ENCODE data around the gene RPAP2.
"Not testable (repeated sequence)": the region's sequence is repeated elsewhere in the genome, so short reads cannot be mapped to it uniquely, and the experiment has no call there.

Gene RPAP2

DNA sequence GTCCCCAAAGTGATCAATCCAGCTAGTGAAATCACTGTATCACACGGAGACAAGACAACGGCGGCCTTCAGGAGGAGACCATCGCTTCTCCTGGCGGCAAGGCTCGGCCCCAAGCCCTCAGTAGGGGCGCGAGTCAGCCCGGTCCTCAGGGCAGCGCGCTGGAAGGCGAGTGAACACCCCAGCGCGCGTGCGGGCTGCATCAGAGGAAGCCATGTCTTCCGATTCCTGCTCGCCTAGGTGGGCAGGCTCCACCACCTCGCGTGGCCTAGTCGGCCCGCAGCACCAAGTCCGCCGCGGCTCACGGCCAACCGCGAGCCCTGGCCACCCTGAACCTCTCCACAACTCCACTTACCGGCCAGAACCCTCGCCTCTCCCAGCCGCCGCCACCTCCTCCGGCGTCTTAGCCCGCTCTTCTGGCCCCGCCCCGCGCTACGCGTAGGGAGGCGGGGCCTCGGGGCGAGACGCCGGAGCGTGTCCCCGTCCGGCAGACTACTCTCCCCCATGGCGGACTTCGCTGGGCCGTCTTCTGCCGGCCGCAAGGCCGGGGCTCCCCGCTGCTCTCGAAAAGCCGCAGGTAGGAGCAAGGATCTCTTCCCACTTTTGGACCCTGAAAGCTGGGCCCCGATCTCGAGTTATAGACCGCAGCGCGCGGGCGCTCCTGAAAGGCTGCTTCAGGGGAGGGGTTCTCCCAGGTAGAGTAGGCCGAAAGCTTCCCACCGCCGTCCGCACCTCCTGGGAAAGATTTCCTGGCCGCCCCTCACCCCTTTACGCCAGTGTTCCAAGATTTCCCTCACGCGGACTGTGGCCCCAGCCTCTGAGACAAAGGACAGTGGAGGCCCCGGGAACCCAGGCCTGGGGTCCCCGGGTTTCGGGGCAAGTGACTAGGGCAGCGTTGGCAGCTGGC lies at the start of gene RPAP2, which contains the start of gene GLMN:
RPAP2 (plus strand) TSS at position 487 of the 904 bp plus-strand sequence; CDS start at position 502, 15 bp downstream.
GLMN (minus strand) TSS at position 415 of the 904 bp plus-strand sequence. CDS start 988 bp downstream, outside the sequence.
- peak; percentile 98 for DNase-seq

DNA sequence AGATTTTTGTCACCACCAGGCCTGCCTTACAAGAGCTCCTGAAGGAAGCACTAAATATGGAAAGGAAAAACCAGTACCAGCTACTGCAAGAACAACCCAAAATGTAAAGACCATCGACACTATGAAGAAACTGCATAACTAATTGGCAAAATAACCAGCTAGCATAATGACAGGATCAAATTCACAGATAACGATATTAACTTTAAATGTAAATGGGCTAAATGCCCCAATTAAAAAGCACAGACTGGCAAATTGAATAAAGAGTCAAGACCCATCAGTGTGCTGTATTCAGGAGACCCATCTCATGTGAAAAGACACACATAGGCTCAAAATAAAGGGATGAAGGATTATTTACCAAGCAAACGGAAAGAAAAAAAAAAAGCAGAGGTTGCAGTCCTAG lies 44.1 kb upstream of the RPAP2 start:
- not testable (repeated sequence) for DNase-seq

DNA sequence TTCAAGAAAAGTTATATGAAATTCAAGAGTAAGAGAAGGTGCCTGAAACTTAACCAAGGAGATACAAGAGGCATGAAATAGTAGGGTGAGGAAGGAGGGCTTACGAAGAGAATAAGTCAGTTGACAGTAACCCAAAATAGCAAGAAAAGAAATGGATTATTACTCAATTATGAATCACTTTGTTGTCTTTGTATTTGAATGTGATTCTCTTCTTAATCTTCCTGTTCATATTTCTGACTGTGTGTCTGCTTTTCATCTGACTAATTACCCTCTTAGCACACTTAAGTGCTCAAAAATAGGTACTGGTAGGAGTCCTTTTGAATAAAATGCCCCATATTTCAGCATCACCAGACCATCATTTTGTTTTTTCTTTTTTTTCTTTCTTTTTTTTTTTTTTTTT lies 39.5 kb upstream of the RPAP2 start:
- no peak for DNase-seq

DNA sequence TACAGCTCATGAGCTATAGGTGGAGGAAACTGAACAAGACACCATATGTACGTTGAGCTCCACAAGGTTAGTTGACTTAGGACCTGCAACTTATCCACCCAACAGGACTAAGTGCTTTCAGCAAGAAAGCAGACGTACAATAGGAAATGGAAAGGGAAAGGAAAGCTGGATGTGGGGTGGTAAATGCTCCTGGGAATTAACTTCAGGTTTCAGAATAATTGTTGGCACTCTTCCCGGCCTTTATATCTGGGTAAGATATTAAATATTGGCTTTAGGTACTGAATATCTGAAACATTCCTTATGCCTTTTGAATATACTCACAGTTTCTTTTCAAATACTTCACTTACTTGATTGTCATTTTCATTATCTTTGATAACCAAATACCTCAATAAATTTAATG lies 36.3 kb upstream of the RPAP2 start:
- no peak for DNase-seq

DNA sequence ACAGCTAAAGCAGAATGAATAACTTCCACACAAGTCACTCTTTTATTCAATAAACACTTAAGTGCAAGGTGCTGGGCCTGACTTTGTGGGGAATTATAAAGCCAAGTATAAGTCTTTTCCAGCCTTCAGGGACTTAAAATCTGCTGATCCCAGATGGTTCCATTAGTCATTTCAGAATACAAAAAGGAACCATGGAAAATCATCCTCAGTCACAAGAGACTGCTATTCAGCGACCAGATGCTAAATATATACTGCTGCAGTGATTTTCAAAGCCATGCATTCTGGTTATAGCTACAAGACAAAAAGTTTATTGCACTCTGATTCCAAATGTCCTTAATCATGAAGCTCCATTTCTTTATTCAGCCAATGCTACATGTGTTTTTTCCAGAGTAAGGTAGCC lies 25.8 kb upstream of the RPAP2 start:
- no peak for DNase-seq

DNA sequence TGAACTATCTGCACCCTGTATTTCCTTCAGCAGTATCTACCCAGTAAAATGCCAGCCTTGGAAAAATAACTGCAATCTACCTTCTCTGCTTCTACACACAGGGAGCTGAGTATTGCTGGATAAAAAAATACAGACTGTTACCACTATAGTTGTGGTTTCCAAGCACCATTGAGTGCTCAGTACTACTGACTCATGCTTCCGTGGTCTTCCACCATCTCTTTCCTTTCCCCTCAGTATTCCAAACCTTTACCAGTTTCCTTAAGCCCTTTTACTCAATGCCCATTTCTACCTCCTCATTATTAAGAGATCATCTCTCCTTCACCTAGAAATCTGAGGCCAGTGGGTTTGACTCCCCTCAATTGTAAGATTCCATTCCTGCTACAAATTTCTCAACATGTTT lies 23.9 kb upstream of the RPAP2 start:
- DNase-seq, result no peak

DNA sequence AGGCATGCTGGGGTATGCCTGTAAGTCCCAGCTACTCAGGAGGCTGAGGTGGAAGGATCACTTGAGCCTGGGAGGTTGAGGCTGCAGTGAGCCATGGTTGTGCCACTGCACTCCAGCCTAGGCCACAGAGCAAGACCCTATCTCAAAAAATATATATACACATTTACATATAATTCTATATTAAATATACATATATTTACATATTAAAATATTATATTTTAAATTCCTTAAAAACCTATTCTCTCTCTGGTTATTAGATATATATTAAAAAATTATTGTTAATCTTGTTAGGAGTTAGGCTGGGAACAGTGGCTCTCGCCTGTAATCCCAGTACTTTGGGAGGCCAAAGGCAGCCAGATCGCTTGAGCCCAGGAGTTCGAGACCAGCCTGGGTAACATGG lies 22.8 kb upstream of the RPAP2 start:
- DNase-seq, result no peak

DNA sequence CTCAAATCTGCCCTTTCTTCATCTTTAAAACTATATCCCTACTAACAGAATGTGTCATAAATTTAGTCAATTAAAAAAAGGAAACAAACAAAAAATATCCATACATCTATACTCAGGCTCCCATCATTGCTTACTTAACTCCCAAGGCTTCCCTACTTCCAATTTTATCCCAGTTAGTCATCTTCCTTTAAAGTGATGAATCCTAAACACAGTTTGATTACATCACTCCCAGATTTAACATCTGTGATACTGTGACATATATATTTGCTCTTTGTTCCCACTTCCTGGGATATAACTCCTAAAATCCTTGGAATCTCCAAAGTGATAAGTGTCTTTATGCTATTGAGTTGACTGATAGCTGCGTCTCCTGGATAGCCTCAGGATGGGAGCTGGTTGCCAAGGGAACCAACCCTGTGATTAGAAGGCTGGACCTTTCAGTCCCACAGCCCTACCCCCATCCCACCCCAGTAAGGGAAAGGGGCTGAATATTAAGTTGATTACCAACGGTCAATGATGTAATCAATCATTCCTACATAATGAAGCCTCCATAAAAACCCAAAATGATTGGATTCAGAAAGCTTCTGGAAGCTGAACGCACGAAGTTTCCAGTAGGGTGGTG lies 21.6 kb upstream of the RPAP2 start:
- no peak for DNase-seq

DNA sequence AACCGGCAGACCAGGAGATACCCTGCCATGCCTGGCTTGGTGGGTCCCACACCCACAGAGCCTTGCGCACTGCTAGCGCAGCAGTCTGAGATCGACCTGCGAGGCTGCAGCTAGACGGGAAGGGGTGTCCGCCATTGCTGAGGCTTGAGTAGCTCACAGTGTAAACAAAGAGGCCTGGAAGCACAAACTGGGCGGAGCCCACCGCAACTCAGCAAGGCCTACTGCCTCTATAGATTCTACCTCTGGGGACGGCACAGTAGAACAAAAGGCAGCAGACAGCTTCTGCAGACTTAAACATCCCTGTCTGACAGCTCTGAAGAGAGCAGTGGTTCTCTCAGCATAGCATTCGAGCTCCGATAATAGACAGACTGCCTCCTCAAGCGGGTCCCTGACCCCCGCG lies 19.1 kb upstream of the RPAP2 start:
- DNase-seq, result not testable (repeated sequence)

DNA sequence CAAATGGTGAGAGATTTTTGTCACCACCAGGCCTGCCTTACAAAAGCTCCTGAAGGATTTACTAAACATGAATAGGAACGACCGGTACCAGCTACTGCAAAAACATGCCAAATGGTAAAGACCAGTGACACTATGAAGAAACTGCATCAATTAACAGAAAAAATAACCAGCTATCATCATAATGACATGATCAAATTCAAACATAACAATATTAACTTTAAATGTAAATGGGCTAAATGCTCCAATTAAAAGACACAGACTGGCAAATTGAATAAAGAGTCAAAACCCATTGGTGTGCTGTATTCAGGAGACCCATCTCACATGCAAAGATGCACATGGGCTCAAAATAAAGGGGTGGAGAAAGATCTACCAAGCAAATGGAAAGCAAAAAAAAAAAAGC lies 17.4 kb upstream of the RPAP2 start:
- DNase-seq, result not testable (repeated sequence)

DNA sequence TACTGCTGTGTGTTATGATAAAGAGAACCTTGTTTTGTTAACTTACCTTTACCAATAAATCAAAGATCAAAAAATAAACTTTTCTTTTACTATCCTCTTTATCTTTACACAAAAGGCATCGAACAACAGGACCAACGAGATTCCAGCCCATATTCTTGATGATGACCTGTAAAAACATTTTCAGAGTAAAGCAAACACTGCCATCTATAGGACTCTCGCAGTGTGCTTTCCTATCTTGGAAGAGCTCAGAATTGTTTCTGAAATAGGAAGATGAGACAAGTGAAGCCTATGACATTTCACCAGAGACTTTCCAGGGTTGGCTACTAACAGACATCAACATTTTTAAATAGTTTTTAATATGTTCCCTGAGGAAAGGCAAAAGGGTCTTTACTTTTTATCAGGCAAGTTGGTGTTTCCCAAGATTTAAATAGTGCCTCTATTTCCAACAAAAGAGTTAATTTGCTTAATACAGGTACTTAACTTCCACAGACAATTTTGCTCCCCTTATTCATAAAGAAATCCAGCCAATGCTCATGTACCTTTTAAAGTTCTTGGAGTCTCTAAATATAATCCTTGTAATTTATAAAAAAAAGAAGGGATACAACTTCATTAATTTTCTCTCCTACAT lies 7.4 kb upstream of the RPAP2 start:
- peak; percentile 87 for DNase-seq

DNA sequence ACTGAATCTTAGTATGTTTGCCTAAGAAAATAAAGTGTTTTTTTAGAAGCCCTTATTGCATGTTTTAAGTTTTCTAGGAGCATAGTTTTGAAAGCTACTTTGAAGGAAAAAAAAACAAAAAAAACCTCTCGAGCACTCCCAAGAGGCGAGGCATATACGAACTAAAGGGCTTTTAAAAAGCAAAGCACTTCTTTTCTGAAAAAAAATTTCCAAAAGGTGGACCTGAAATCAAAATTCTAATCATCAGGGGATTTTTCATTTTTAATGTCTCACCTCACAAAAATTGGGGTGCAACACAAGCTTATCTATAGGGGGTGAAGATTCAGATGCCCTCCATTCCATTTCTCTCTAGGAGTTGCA lies 666 bp upstream of the RPAP2 start:
- DNase-seq, result peak; percentile 59

DNA sequence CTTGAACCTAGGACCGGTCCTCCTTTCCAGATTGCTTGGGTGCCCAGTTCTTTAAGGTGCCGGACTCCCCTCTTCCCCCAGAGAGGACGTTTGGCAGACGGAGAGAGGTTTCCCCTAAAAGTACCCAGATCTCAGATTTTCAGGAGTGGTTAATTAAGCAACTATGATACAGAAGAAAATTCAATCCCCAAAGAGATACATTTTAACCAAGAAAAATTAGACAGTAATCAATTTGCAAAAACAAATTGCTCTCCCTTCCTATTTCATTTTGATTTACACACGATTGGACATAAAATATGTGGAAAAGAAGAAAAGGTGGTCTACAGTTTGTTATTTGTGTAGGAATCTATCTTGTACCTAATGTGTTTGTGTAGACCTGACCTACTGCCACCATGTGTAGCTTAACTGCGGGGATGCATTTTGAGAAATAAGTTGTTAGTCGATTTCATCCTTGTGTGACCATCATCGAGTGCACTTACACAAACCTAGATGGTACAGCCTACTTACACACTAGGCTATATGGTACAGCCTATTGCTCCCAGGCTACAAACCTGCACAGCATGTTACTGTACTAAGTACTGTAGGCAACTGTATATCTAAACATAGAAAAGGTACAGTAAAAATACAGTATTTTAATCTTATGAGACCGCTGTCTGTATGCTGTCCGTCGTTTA lies 755 bp downstream of the RPAP2 start:
- peak; percentile 54 for DNase-seq

DNA sequence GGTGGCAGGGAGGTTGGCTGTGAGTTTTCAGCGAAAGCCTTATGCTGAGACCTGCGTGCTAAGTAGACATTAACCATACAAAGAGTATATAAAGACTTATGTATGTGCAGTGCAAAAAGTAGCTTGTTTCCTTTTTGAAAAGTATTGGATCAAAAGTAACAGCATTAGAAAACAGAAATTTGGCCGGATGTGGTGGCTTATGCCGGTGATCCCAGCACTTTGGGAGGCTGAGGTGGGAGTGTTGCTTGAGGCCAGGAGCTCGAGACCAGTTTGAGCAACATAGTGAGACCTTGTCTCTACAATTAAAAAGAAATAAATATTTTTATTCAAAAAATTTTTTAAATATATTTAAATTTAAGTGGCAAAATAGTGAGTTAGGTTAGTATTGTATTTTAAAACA lies 2.2 kb downstream of the RPAP2 start:
- no peak for DNase-seq

DNA sequence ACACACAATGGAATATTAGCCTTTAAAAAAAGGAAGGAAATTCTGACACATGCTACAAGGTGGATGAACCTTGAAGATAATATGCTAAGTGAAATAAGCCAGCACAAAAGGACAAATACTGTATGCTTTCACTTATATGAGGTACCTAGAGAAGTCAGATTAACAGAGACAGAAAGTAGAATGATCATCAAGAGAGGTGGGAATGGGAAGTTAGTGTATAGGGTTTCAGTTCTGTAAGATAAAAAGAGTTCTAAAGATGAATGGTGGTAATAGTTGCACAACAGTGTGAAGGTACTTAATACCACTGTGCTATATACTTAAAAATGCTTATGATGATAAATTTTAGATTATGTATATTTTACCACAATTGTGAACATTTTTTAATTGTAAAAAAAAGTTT lies 7.2 kb downstream of the RPAP2 start:
- no peak for DNase-seq

DNA sequence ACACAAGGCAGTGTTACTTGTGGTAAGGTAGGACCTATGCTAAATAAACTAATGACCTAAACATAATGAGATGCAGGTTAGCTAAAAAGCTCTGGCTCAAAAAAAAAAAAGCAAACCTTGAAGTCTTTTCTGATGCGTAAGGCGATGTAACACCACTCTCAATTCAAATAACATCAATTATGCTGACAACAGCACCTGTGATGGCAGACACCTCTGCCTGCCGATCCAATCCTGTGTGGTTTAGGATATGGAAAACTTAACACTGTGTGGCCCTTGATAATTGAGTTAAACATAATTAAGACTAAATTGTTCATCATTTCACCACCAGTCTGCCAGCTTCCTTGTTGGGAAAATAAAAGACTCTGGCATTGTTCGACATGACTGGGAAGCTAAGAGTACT lies 9.1 kb downstream of the RPAP2 start:
- DNase-seq, result peak; percentile 13

DNA sequence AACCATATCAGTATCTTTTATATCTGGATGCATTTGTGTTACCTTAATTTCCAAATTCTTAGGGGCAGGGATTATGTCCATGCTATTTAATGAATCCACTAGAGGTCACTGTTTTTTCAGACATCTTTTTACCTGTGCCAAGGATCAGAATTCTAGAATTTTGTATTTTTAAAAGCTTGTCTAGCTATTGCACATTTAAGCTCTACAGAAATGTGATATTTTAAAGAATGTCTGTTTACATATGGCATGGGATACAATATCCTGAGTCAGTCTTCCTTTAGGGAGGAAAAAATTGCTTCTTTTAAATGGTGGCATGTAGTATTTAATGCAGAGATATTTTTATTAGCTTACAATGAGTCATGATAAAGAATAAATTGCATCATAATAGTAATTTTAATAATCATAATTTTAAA lies 11.3 kb downstream of the RPAP2 start:
- DNase-seq, result peak; percentile 76

DNA sequence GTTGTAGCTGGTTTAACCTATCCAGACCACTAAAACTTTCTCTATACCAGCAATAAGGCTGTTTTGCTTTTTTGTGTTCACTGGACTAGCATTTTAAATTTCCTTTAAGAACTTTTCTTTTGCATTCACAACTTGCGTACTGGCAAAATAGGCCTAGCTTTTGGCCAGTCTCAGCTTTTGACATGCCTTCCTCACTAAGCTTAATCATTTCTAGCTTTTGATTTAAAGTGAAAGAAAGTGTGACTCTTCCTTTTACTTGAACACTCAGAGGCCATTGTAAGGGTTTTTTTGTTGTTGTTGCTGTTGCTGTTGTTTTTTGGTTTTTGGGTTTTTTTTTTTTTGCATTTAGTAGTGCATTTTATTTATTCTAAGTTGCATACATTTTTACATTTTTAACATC lies 15.2 kb downstream of the RPAP2 start:
- no peak for DNase-seq

DNA sequence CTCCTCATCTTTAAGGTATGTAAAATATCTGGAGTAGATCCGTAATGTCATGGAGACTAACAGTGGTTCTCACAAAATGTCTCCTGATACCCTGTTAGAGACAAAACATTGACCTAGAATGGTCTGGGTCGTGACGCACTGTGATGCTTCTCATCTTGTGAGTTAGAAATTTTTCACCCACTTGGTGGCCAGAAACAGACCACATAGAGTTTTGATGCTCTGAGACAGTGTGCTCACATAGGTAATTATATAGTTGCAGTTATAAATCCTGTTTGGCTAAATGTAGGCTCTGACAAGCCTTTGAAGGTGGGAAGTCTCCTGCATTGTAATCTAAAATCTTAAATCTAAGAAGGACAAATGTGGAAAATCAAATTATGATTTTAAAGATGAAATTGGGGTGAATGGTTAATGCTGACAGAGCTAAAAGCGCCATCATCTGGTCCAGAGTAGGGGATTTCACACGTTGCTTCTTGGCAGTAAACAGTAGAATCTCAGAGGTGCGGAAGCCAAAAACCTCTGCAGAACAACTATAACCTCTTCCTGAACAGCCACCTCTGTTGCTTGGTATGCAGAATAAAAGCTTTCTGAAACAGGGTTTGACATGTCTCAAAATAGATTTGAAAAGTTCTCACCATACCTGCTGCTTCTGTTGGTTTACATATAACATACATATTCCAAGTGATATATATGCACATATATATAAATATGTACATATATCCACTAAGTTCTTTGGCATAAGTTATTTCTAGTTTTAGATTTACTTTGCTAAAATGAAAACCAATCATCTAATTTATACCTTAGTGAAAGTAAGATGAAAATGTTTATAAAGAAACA lies 17.1 kb downstream of the RPAP2 start:
- no peak for DNase-seq

DNA sequence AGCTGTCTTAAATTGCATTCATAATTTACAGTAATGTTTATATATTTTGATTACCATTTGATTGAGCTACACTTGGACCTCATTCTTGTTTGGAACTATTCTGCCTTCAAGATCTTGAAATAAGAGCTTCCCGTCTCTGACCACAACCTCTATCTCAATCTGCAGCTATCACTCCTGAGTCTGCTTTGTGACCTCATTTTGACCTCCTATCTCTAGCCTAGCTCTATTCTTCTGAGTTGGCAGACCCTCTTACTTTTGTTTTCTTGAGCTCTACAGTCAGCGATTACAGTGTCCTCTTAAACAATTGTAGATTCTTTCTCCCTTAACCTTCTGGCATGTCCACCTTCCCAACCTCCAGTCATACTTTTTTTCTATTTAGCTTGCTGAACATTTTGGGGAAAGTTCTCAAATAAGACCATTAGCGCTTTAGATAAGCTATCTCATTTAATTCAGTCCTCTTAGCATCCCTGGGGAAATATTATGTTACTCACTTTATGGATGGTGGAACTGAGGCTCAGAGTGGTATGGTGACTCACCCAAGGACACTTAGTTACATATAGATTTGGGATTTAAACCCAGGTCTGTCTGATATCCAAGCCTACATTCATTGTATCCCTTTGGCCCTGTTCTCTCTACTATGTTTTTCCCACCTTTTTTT lies 19.1 kb downstream of the RPAP2 start:
- no peak for DNase-seq
